Measurements from ENCODE around the gene THAP10. TPM values are rescaled to one million over a fixed set of nuclear protein-coding genes. Genes with fewer than 3 reads are reported as not detected.

Gene THAP10
- 1 to 10 TPM; 1.2 to 5.6 (median 3.8) TPM for total RNA-seq
- polyA plus RNA-seq: 1 to 10 TPM in 2 of 3 donors, under 1 TPM in 1; 0.97 to 4.0 (median 1.1) TPM
- long read RNA-seq, donor 1, partial matches to known transcripts: 0 of 2 reads
- long read RNA-seq, donor 1, other reads (novel, unspliced or antisense): 0 of 2 reads
- long read RNA-seq, donor 2, partial matches to known transcripts: 0 of 2 reads
- long read RNA-seq, donor 2, other reads (novel, unspliced or antisense): 0 of 2 reads
- long read RNA-seq, donor 3, partial matches to known transcripts: 0 of 1 reads
- long read RNA-seq, donor 3, other reads (novel, unspliced or antisense): 0 of 1 reads
- long read RNA-seq, donor 4, partial matches to known transcripts: 0 of 1 reads
- long read RNA-seq, donor 4, other reads (novel, unspliced or antisense): 1 of 1 reads
- long read RNA-seq, donor 5, partial matches to known transcripts: 0 of 4 reads
- long read RNA-seq, donor 5, other reads (novel, unspliced or antisense): 0 of 4 reads
- long read RNA-seq, donor 6, partial matches to known transcripts: 0 of 2 reads
- long read RNA-seq, donor 6, other reads (novel, unspliced or antisense): 1 of 2 reads
- long read RNA-seq, donor 7: 0 reads
- long read RNA-seq, donor 8, partial matches to known transcripts: 0 of 2 reads
- long read RNA-seq, donor 8, other reads (novel, unspliced or antisense): 0 of 2 reads
- long read RNA-seq, donor 9: 0 reads
- long read RNA-seq, donor 10: 0 reads

DNA sequence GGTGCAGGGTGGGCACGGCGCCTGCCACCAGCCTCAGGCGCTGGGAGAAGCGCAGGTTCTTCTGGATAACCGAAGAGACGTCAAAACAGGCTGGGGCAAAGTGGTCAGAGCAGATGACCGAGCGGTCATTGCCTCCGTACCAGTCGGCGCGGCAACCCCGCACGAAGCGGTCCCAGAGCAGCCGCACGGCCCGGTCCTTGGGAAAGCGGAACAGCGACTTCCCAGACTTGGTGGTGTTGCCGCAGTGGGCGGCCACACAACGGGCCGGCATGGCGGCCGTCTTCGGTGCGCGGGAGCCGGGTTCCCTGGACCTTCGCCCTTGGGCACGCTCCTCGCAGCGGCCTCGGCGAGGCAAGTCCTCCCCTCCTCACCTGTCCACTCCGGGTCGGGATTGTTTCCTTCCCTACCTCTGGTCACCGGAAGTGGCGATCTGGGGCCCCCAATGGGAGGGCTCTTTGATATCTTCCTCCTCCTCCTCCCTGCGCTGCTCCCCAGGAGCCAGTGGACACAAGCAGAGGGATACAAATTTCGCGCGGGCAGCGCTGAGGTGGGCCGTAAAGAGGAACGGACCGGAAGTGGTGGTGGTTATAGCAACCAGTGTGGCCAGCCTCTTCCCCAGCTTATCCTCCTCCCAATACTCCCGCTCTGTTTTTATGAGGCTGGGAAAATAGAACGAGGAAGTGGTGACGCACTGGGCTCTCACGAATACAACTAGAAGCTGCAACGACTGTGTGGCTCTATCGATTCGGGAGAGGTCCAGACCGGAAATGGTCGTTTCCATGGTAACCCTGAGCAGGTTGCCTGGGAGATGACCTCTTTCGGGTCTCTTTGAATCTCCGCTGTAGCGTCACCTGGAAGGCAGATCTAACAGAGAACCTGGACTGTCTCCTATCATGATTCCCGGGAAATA is at the start of gene THAP10, which contains the start of gene LRRC49:
Gene THAP10 (minus strand): TSS at position 432 of the 910 bp plus-strand sequence. CDS start 161 bp downstream, at position 271.
Gene LRRC49 (plus strand): TSS at position 825 of the 910 bp plus-strand sequence. CDS start 69 bp downstream, at position 894.
- Histone ChIP-seq H3K4me1 (replicated peaks in 1 of 2) (peaks cover 4 to 6% of the 10 kb centered on the region in 2 donors), H3K9me3 (replicated peaks in 1 of 3) (no peaks in the 10 kb centered on the region), H3K27me3 (no peaks in the 10 kb centered on the region), H3K4me3 (peak within 1 kb of the TSS; percentile 62 to 80 (median 77)), H3K27ac (peak within 1 kb of the TSS in 3 of 5 donors; percentile 68 to 81 (median 78)), H3K36me3 (replicated peaks in 1 of 2) (no peaks in the 10 kb centered on the region)
- TF ChIP-seq, protein P1, sequence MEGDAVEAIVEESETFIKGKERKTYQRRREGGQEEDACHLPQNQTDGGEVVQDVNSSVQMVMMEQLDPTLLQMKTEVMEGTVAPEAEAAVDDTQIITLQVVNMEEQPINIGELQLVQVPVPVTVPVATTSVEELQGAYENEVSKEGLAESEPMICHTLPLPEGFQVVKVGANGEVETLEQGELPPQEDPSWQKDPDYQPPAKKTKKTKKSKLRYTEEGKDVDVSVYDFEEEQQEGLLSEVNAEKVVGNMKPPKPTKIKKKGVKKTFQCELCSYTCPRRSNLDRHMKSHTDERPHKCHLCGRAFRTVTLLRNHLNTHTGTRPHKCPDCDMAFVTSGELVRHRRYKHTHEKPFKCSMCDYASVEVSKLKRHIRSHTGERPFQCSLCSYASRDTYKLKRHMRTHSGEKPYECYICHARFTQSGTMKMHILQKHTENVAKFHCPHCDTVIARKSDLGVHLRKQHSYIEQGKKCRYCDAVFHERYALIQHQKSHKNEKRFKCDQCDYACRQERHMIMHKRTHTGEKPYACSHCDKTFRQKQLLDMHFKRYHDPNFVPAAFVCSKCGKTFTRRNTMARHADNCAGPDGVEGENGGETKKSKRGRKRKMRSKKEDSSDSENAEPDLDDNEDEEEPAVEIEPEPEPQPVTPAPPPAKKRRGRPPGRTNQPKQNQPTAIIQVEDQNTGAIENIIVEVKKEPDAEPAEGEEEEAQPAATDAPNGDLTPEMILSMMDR (IDR thresholded peaks at IDR 0.05): no peak
- peak in 1 of 2 donors; percentile 41 for TF ChIP-seq POLR2A (IDR thresholded peaks at IDR 0.05)
- peak; percentile 84 to 96 (median 92) for DNase-seq
- intact Hi-C loops (cut with DNase I): no loop called here
- WGBS, 4 donors: 0 to 1% (median 1%) methylated on average over 25 to 61 of the region's 61 CpGs

DNA sequence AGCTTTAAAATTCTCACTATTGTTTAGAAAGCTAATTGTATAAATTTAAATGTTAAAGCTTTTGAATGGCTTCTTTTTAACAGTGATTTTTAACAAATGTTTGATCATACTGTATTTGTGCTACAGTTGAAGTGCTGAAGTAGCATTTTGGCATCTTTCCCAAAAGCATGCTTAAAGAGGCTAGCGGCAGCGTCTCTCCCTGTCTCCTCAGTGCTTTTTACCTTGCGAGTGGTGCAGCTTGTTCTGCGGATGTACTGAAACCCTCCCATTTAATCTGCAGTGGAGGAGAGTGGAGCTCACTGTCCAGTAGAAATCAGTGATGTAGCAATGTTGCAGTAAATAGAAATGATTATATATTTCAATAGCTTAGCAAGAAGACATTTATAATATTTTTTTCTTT is 44.1 kb upstream of the THAP10 start:
- no peak overlapping the region for H3K4me3 ChIP-seq
- no peaks in the 10 kb centered on the region for H3K36me3 ChIP-seq (replicated peaks in 1 of 2)
- no peaks in the 10 kb centered on the region for H3K27me3 ChIP-seq
- DNase-seq: no peak
- H3K4me1 ChIP-seq (replicated peaks in 1 of 2): peaks cover 0 to 6% of the 10 kb centered on the region in 2 donors
- WGBS, 4 donors: 48 to 70% (median 53%) methylated on average over 4 of the region's 4 CpGs
- no peaks in the 10 kb centered on the region for H3K9me3 ChIP-seq (replicated peaks in 1 of 3)
- no peak for TF ChIP-seq POLR2A (IDR thresholded peaks at IDR 0.05)
- TF ChIP-seq, protein P1 (IDR thresholded peaks at IDR 0.05): no peak
- no peak overlapping the region for H3K27ac ChIP-seq
- intact Hi-C loops (cut with DNase I): no loop called here

DNA sequence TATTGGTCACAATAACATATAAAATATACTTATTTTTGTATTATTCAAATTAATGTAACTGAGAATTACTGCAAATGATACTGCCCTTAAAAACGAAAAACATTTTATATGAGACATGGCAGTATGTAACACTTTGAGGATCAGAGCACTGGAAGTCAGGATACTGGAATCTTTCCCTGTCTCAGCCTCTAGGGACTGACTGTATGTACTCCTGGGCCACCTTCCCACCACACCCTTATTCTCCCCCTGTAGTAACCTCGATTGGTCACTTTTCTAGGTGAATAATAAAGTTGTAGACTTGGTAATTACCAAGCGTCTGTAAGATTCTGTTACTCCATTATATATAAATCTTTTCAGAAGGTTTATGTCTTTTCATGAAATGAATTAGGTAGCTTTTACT is 43.4 kb upstream of the THAP10 start:
- intact Hi-C loops (cut with DNase I): no loop called here
- Histone ChIP-seq H3K9me3 (replicated peaks in 1 of 3) (no peaks in the 10 kb centered on the region), H3K27me3 (no peaks in the 10 kb centered on the region), H3K4me3 (no peak overlapping the region), H3K36me3 (replicated peaks in 1 of 2) (no peaks in the 10 kb centered on the region), H3K27ac (no peak overlapping the region), H3K4me1 (replicated peaks in 1 of 2) (peaks cover 0 to 6% of the 10 kb centered on the region in 2 donors)
- no peak for DNase-seq
- TF ChIP-seq, protein P1 (IDR thresholded peaks at IDR 0.05): no peak
- TF ChIP-seq POLR2A (IDR thresholded peaks at IDR 0.05): no peak
- 88 to 94% (median 90%) methylated on average over 3 of the region's 3 CpGs for WGBS, 4 donors

All from adrenal gland (tissue), 19 donors.